ENCODE results near the gene TMCO1.
A peak's percentile ranks its signal among the peaks of the same experiment; 100 is the strongest.
"Not testable (repeated sequence)": the region's sequence is repeated elsewhere in the genome, so short reads cannot be mapped to it uniquely, and the experiment has no call there.

Gene TMCO1, protein sequence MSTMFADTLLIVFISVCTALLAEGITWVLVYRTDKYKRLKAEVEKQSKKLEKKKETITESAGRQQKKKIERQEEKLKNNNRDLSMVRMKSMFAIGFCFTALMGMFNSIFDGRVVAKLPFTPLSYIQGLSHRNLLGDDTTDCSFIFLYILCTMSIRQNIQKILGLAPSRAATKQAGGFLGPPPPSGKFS

DNA sequence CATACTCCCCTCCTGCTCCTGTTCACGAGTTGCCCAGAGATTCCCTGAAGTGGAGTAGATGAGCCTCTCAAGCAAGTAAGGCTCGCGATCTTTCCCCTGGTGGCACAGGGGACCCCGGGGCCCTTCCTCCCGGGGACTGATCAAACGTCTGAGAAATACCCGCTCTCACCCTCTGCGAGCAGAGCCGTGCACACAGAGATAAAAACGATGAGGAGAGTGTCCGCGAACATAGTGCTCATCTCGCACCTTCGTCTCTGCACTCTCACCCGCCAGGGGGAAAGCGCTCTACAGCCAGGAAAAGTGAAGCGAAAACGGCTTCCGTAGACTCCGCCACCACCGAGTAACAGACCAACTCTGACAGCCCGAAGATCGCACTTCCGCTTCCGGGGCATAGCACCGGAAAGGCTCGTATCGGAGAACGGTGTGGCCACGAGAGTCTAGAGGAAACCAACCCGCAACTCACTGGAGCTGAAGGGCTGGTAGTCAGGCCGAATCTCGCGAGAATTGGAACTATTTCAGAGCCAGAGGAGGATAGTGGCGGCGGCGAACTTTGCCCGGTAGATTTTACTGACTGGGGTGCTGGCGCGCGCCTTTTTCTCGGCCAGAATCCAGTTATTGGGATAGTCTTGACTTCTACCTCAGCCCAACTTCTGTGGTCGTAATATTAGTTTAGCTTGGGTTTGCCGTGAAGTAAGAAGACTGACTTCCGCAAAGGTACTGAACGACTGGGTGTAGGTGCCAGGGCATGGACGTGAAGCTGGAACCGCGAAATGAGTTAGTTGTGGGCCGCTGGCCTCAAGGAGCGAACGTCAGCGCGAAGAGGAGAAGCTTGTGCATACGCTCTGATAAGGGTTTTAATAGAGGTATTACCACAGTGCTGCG, at the start of gene TMCO1:
TSS of gene TMCO1 (minus strand) at position 356 of the 882 bp plus-strand sequence. CDS start at position 239, 117 bp downstream.
- H3K36me3 ChIP-seq (ENCODE audit: insufficient read depth, low read length): peaks cover 30% of the 10 kb centered on the region
- H3K27me3 ChIP-seq (ENCODE audit: control insufficient read depth in 1 of 2, insufficient read depth in 2 of 2, low read length in 2 of 2): no peaks in the 10 kb centered on the region
- H3K4me3 ChIP-seq (ENCODE audit: low read depth in 1 of 2, low read length in 2 of 2): peak within 1 kb of the TSS; percentile 59 to 98
- peak within 1 kb of the TSS; percentile 36 for H3K27ac ChIP-seq (ENCODE audit: low read depth, low read length)
- no peaks in the 10 kb centered on the region for H3K9me3 ChIP-seq (ENCODE audit: low read length)
- peaks cover 29% of the 10 kb centered on the region for H3K4me1 ChIP-seq (ENCODE audit: insufficient read depth, low read length)
- peak within 1 kb of the TSS; percentile 97 for H3K9ac ChIP-seq (ENCODE audit: low read length)

DNA sequence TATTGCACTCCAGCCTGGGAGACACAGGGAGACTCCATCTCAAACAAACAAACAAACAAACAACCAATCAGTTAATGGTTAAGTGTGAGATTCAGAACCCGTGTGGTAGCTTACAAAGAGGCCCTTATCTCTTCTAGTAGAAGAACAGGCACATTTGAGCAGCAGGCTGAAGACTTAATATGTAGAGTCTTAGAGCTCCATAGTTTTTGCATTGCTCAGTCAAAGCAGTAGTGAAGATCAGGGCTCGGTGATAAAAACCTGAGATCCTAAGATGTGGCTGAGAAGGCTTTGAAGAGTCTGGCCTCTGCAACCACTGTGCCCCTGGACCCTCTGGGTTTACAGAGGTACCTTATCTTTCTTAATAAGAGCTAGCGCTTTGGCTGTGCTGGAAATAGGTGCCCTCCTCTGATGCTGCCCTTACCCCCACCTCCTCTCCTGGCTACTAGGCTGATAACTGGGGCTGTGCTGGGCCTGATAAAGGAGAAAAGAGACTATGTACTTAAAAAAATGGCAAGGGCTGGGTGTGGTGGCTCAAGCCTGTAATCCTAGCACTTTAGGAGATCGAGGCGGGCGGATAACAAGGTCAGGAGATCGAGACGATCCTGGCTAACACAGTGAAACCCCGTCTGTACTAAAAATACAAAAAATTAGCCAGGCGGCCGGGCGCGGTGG, 48.3 kb upstream of the TMCO1 start:
- Histone ChIP-seq H3K9me3 (ENCODE audit: low read length) (no peaks in the 10 kb centered on the region), H3K4me1 (ENCODE audit: insufficient read depth, low read length) (no peaks in the 10 kb centered on the region)

DNA sequence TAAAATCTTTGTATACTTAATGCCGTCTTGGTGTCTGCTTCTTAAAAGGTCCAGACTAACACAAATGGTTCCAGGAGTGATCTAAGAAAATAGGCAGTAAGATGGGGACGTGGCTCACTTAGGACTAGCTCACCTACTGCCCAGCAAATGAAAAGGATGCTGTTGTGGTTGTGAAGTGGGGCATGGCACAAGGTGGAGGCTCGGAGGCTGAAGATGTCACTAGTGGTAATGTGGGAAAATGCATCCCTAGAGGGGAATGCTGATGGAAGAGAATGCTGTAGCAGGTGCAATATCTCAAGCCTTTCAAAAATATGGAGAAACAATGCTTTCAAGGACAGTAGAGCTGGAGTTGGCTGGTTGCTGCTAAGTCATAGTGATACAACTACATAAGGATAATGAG, 47.5 kb upstream of the TMCO1 start:
- H3K27me3 ChIP-seq (ENCODE audit: control insufficient read depth in 1 of 2, insufficient read depth in 2 of 2, low read length in 2 of 2): no peaks in the 10 kb centered on the region
- H3K4me1 ChIP-seq (ENCODE audit: insufficient read depth, low read length): no peaks in the 10 kb centered on the region
- H3K9ac ChIP-seq (ENCODE audit: low read length): no peak overlapping the region
- H3K27ac ChIP-seq (ENCODE audit: low read depth, low read length): no peak overlapping the region
- H3K4me3 ChIP-seq (ENCODE audit: low read depth in 1 of 2, low read length in 2 of 2): no peak overlapping the region
- no peaks in the 10 kb centered on the region for H3K9me3 ChIP-seq (ENCODE audit: low read length)
- no peaks in the 10 kb centered on the region for H3K36me3 ChIP-seq (ENCODE audit: insufficient read depth, low read length)

More for the DNA sequence above, 48.3 kb upstream of the TMCO1 start:
- H3K27me3 ChIP-seq (ENCODE audit: control insufficient read depth in 1 of 2, insufficient read depth in 2 of 2, low read length in 2 of 2): no peaks in the 10 kb centered on the region
- no peak overlapping the region for H3K9ac ChIP-seq (ENCODE audit: low read length)
- H3K4me3 ChIP-seq (ENCODE audit: low read depth in 1 of 2, low read length in 2 of 2): no peak overlapping the region
- no peak overlapping the region for H3K27ac ChIP-seq (ENCODE audit: low read depth, low read length)
- no peaks in the 10 kb centered on the region for H3K36me3 ChIP-seq (ENCODE audit: insufficient read depth, low read length)

DNA sequence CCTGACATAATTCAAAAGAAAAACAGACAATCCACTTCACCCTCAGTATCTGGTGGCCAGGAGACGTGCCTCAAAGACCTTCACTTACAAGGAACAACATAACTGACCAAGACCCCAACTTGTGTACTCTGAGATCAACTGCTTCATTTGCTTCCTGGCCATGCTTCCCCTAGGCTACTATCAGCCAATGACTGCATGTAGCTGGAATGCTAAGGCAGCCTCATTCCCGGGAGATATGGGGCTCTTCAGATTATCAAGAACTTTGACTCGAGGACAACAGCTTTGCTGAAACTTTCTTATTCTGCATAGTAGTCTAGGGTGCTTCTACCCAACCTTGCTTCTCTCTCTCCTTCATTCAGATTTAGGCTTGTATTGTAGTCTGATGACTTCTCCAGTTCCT, 47.1 kb upstream of the TMCO1 start:
- no peak overlapping the region for H3K27ac ChIP-seq (ENCODE audit: low read depth, low read length)
- no peak overlapping the region for H3K9ac ChIP-seq (ENCODE audit: low read length)
- no peak overlapping the region for H3K4me3 ChIP-seq (ENCODE audit: low read depth in 1 of 2, low read length in 2 of 2)
- H3K4me1 ChIP-seq (ENCODE audit: insufficient read depth, low read length): no peaks in the 10 kb centered on the region
- no peaks in the 10 kb centered on the region for H3K27me3 ChIP-seq (ENCODE audit: control insufficient read depth in 1 of 2, insufficient read depth in 2 of 2, low read length in 2 of 2)
- no peaks in the 10 kb centered on the region for H3K9me3 ChIP-seq (ENCODE audit: low read length)
- no peaks in the 10 kb centered on the region for H3K36me3 ChIP-seq (ENCODE audit: insufficient read depth, low read length)

DNA sequence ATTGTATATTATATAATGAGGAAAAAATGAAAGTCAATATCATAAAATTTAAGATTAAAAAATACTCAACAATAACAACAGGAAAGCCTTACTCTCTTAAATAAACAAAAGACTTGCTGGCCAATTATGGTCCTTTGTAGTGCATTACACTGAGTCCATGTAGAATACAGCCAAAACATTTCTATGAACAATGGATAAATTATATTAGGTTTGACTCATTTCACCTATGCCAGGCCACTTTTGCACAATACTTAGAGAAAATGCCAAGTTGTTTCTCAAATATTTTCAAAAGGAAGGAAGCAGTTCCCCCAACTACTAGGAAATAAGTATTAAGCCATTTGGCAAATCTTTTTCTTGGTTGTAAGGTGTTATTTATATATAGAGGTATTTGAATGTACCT, 38.9 kb upstream of the TMCO1 start:
- Histone ChIP-seq H3K4me1 (ENCODE audit: insufficient read depth, low read length) (no peaks in the 10 kb centered on the region), H3K27ac (ENCODE audit: low read depth, low read length) (no peak overlapping the region), H3K9ac (ENCODE audit: low read length) (no peak overlapping the region), H3K9me3 (ENCODE audit: low read length) (no peaks in the 10 kb centered on the region), H3K4me3 (ENCODE audit: low read depth in 1 of 2, low read length in 2 of 2) (no peak overlapping the region), H3K36me3 (ENCODE audit: insufficient read depth, low read length) (no peaks in the 10 kb centered on the region), H3K27me3 (ENCODE audit: control insufficient read depth in 1 of 2, insufficient read depth in 2 of 2, low read length in 2 of 2) (no peaks in the 10 kb centered on the region)

DNA sequence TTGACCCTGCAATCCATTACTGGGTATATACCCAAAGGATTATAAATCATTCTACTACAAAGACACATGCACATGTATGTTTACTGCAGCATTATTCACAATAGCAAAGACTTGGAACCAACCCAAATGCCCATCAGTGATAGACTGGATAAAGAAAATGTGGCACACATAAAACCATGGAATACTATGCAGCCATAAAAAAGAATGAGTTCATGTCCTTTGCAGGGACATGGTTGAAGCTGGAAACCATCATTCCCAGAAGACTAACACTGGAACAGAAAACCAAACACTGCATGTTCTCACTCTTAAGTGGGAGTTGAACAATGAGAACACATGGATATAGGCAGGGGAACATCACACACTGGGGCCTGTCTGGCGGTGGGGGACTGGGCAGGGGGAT, 35.8 kb upstream of the TMCO1 start:
- not testable (repeated sequence) for H3K4me3 ChIP-seq (ENCODE audit: low read depth in 1 of 2, low read length in 2 of 2); H3K9ac ChIP-seq (ENCODE audit: low read length); H3K27ac ChIP-seq (ENCODE audit: low read depth, low read length); H3K36me3 ChIP-seq (ENCODE audit: insufficient read depth, low read length); H3K9me3 ChIP-seq (ENCODE audit: low read length); H3K27me3 ChIP-seq (ENCODE audit: control insufficient read depth in 1 of 2, insufficient read depth in 2 of 2, low read length in 2 of 2); H3K4me1 ChIP-seq (ENCODE audit: insufficient read depth, low read length)

DNA sequence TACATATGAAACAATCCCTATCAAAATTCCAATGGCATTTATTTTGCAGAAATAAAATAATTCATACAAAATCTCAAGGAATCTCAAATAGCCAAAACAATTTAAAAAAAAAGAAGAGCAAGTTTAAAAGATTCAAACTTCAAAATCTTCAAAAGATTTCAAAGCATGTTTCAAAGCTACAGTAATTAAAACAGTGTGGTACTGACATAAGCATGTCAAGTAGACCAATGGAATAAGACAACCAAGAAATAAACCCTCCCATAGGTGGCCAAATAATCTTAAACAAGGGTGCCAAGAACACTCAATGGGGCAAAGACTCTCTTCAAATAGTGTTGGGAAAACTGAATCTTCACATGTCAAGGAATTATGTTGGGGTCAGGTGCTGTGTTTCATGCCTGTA, 30.7 kb upstream of the TMCO1 start:
- no peak overlapping the region for H3K27ac ChIP-seq (ENCODE audit: low read depth, low read length)
- no peak overlapping the region for H3K4me3 ChIP-seq (ENCODE audit: low read depth in 1 of 2, low read length in 2 of 2)
- no peaks in the 10 kb centered on the region for H3K36me3 ChIP-seq (ENCODE audit: insufficient read depth, low read length)
- H3K9ac ChIP-seq (ENCODE audit: low read length): no peak overlapping the region
- no peaks in the 10 kb centered on the region for H3K4me1 ChIP-seq (ENCODE audit: insufficient read depth, low read length)
- H3K27me3 ChIP-seq (ENCODE audit: control insufficient read depth in 1 of 2, insufficient read depth in 2 of 2, low read length in 2 of 2): no peaks in the 10 kb centered on the region
- H3K9me3 ChIP-seq (ENCODE audit: low read length): no peaks in the 10 kb centered on the region

DNA sequence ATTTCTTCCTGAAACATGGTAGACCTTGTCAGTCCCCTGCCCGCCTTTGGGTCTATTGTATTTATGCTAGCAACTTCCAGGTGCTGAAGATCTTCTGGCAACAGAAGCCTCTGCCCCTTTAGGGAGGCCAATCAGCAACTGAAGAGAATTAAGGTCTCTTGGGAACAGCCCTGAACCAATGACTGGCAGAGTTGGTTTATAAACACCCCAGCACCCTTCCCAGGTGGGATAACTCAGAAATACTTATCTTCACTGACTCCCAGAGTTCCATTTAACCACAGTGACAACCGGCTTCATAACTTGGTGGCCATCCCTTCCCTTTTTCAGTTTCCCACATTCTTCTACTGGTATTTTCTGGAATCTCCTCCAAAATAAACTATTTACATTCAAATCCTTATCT, 27.2 kb upstream of the TMCO1 start:
- H3K4me3 ChIP-seq (ENCODE audit: low read depth in 1 of 2, low read length in 2 of 2): no peak overlapping the region
- H3K9ac ChIP-seq (ENCODE audit: low read length): no peak overlapping the region
- H3K9me3 ChIP-seq (ENCODE audit: low read length): no peaks in the 10 kb centered on the region
- no peaks in the 10 kb centered on the region for H3K27me3 ChIP-seq (ENCODE audit: control insufficient read depth in 1 of 2, insufficient read depth in 2 of 2, low read length in 2 of 2)
- no peak overlapping the region for H3K27ac ChIP-seq (ENCODE audit: low read depth, low read length)
- no peaks in the 10 kb centered on the region for H3K4me1 ChIP-seq (ENCODE audit: insufficient read depth, low read length)
- no peaks in the 10 kb centered on the region for H3K36me3 ChIP-seq (ENCODE audit: insufficient read depth, low read length)

DNA sequence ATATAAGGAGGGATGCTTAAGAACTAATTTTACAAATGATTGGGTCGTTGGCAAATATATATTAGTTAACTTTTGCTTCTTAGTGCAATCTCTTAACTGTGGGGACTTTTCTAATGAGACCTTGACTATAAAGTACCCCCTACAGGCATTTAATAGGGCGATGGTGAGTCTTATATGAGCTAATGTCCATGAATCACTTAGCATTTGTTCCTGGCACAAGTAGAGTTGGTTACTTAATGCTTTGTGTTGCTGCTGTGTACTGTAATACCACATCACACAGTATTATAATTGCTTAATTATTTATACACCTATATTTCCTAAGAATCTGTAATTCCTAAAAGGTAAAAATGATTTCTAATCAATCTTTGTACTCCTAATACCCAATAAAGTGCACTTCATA, 25.3 kb upstream of the TMCO1 start:
- no peak overlapping the region for H3K27ac ChIP-seq (ENCODE audit: low read depth, low read length)
- H3K27me3 ChIP-seq (ENCODE audit: control insufficient read depth in 1 of 2, insufficient read depth in 2 of 2, low read length in 2 of 2): no peaks in the 10 kb centered on the region
- H3K4me3 ChIP-seq (ENCODE audit: low read depth in 1 of 2, low read length in 2 of 2): no peak overlapping the region
- no peaks in the 10 kb centered on the region for H3K36me3 ChIP-seq (ENCODE audit: insufficient read depth, low read length)
- H3K4me1 ChIP-seq (ENCODE audit: insufficient read depth, low read length): no peaks in the 10 kb centered on the region
- H3K9me3 ChIP-seq (ENCODE audit: low read length): no peaks in the 10 kb centered on the region
- no peak overlapping the region for H3K9ac ChIP-seq (ENCODE audit: low read length)

DNA sequence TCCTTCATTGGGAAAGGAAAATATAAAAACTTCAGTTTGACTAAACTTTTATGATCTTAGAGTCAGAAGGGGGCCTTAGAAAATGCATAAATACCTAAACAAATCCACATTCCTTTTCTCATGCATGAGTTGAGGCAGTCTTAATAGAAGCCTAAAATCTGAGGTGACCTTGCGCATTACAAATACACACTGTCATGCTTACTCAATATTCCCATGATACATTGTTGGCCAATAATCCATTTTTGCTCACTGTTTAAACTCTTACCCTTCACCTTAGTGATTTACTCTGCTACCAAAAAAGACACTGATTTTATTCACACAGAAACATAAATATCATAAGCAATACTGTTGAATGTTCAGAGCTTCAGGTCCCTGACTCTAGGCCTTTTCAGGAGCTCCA, 19.1 kb upstream of the TMCO1 start:
- Histone ChIP-seq H3K36me3 (ENCODE audit: insufficient read depth, low read length) (no peaks in the 10 kb centered on the region), H3K4me3 (ENCODE audit: low read depth in 1 of 2, low read length in 2 of 2) (no peak overlapping the region), H3K27ac (ENCODE audit: low read depth, low read length) (no peak overlapping the region), H3K9me3 (ENCODE audit: low read length) (no peaks in the 10 kb centered on the region), H3K27me3 (ENCODE audit: control insufficient read depth in 1 of 2, insufficient read depth in 2 of 2, low read length in 2 of 2) (no peaks in the 10 kb centered on the region), H3K9ac (ENCODE audit: low read length) (no peak overlapping the region), H3K4me1 (ENCODE audit: insufficient read depth, low read length) (no peaks in the 10 kb centered on the region)

DNA sequence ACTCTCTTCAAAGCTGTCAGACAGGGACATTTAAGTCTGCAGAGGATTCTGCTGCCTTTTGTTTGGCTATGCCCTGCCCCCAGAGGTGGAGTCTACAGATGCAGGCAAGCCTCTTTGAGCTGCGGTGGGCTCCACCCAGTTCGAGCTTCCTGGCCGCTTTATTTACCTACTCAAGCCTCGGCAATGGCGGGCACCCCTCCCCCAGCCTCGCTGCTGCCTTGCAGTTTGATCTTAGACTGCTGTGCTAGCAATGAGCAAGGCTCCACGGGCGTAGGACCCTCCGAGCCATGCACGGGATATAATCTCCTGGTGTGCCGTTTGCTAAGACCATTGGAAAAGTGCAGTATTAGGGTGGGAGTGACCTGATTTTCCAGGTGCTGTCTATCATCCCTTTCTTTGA, 14.9 kb upstream of the TMCO1 start:
- H3K9ac ChIP-seq (ENCODE audit: low read length); H3K27me3 ChIP-seq (ENCODE audit: control insufficient read depth in 1 of 2, insufficient read depth in 2 of 2, low read length in 2 of 2): not testable (repeated sequence)

More for the DNA sequence above, 14.9 kb upstream of the TMCO1 start:
- not testable (repeated sequence) for H3K4me1 ChIP-seq (ENCODE audit: insufficient read depth, low read length); H3K4me3 ChIP-seq (ENCODE audit: low read depth in 1 of 2, low read length in 2 of 2); H3K36me3 ChIP-seq (ENCODE audit: insufficient read depth, low read length); H3K9me3 ChIP-seq (ENCODE audit: low read length); H3K27ac ChIP-seq (ENCODE audit: low read depth, low read length)

All from muscle layer of colon (tissue), 2 donors.